ENCODE measurements around the gene AGTPBP1.

The AGTPBP1 gene

GRCh38 chr9:85536076-85536475, 205.7 kb downstream of the AGTPBP1 start:
- no peak for DNase-seq

DNA sequence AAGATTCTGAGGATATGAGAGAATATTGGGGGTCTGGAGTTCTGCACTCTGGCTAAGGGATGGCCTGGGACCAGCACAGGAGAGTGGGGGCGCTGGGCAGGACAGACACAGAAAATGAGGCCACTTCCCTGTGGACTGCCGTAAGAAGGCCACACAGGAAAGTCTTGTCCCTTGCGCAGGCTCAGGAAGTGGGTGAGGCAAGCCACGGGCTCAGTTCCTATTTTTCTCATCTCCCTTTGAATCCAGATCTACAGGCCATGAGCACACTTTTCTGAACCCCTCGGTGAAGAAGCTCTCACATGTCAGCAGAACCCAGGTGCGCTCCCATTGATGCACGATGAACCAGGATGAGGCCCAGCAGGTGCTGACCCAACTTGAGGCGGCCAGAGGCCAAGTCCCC, 207.4 kb downstream of the AGTPBP1 start:
- DNase-seq = no peak

GRCh38 chr9:85533538-85533937, 208.2 kb downstream of the AGTPBP1 start:
- no peak for DNase-seq

GRCh38 chr9:85530721-85531120, 211.0 kb downstream of the AGTPBP1 start:
- DNase-seq = no peak

DNA sequence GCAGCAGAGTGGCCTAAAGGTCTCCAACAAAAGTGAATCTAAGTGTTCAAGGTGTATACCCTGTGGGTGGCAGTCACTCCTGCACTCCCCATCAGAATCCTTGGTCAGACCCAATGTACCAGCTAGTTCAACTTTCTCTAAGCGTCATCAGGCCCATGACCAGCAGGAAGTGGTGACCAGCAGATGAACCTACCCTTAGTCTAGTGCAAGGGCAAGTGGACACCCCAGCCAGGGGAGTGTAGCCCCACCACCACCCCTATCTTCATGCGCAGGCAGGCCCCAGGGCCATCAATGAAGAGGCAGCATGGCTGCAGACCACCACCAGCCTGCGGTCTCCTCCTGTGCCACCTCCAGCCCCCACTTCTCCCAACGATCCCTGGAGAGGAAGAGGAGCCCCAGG, 213.1 kb downstream of the AGTPBP1 start:
- DNase-seq = no peak

- DNase-seq = no peak
Measured at GRCh38 chr9:85528142-85528541, 213.6 kb downstream of the AGTPBP1 start.

- no peak for DNase-seq
Measured at GRCh38 chr9:85527331-85528020, 214.3 kb downstream of the AGTPBP1 start.

- DNase-seq = no peak
Measured at GRCh38 chr9:85524531-85524930, 217.2 kb downstream of the AGTPBP1 start.

DNA sequence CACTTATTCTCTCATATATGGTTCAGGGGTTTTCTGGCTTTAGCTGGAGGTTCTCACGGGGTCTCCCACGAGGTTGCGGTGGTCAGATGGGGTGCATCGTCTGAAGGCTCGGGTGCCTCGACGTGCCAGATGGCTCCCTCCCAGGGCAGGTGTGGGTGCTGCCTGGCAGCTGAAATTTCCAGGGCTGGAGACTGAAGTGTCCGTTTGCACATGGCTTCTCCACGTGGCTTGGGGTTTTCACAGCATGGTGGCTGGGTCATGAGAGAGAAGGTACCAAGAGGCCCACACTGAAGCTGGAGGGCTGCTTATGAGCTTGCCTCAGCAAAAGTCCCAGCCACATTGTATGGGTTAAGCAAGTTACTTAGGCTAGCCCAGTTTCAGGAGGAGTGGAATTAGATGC, 218.6 kb downstream of the AGTPBP1 start:
- DNase-seq = no peak

DNA sequence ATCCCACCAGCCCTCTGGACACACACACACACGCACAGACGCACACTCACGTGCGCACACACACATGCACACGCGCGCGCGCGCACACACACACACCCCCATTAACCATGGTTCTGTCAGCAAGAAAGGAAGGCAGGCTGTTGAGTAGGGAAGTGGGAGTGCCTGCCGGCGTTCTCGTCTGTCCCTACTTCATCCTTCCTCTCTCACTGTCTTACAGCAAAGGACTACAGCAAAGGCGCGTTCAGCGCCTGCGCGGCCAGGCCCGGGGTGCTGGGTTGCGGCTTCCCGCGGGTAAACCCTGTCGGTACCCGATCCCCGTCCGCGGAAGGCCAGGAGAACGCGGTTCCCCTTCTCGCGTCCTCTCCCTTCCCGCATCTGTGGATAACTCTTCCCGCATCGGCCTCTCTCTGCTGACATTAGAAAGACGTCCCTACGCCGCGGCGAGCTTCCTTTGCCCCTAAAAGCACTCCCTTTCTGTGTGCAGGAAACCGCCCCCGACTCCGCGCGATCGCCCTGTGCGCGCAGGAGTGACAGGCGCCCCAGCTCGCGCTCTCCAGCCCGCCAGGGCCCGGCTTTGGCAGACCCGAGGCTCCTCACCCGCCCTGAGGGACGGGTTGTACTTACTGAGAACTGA, 219.2 kb downstream of the AGTPBP1 start:
- DNase-seq = no peak

DNA sequence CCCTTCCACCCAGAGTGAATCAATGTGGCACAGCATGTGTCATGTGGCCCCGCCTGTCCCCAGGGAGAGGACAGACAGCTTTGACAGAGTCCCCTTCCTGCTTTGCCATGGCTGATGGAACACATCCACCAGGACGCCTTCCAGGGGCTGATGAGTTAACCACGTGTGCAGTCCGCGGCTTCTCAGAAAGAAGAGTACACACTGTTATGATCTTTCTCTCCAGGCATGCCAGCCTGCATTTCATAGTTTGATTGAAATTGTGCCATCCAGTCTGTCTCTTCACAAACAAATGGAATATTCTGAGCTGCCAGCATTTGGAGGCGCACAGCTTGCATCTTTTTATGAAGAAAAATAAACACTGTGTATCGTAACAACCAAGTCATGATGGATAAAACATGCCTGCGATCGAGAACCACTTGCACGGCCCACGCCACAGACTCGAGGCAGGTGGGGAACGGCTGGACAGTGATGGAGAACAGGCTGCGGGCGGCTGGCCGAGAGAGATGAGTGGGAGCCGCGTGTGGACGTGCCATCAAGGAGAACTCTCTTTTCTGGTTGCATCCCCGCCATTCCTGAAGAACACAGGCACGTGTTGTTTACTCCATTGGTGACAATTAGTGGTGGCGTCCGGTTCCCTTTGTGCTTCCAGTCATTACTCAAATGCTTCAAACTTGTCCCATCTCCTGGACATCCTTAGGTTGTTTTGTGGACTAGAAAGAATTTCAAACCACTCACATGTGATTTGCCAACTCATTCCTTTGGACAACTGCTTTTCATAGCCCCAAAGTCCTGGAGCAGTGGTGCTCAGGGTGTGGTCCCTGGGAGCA, 220.2 kb downstream of the AGTPBP1 start:
- no peak for DNase-seq

- no peak for DNase-seq
Measured at GRCh38 chr9:85516976-85517637, 224.6 kb downstream of the AGTPBP1 start.

GRCh38 chr9:85516455-85516854, 225.3 kb downstream of the AGTPBP1 start:
- DNase-seq = no peak

- no peak for DNase-seq
Measured at GRCh38 chr9:85515021-85515420, 226.7 kb downstream of the AGTPBP1 start.

GRCh38 chr9:85514256-85514655, 227.5 kb downstream of the AGTPBP1 start:
- DNase-seq = no peak

- DNase-seq = no peak
Measured at GRCh38 chr9:85511746-85512145, 230.0 kb downstream of the AGTPBP1 start.

DNA sequence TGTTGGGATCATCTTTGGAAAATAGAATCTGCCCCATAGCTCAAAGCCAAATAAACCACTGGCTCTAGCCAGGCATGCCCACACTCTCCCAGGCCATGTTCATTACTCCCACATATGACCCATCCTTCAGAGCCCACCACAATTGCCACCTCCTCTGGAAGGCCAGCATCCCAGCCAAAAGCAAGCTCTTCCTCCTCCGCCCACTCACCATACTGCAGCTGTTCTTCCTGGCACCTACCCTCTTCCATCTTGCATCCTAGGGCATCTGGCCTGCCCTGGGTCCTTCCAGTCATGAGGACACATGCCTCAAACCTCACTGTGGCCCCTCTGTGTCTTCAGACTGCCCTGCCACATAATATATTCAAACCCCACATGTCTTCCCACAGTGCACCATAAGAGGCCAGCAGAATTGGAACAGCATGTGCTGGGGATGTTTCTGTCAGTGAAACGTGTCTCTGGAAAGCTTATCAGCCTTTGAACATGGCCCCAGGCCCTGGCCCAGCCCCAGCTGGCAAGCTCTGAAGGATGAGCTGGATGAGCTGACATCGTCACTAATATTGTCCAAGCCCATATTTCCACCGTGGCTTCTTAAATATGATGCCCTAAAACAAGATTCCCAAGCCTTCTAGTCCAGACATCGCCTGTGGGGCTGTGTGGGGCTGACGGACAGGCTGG, 230.8 kb downstream of the AGTPBP1 start:
- DNase-seq = no peak

DNA sequence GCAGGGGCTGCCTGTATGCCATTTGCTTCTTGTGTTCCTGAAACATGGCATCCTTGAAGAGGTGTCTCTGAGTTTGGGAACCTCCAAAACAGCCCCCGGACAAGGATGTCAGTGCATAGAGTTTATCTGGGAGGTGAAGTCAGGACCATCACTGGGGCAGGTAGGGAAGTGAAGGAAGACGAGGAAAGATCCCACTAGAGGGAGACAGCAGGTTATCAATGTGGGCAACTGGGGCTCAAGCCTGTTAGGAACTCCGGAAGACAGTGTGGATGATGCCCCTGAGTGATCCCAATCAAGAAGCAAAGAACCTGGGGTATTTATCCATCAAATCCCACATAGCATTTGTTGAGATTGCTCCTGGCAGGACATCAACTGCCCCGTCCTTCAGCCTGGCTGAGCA, 233.1 kb downstream of the AGTPBP1 start:
- no peak for DNase-seq

GRCh38 chr9:85505612-85506011, 236.1 kb downstream of the AGTPBP1 start:
- DNase-seq = no peak

DNA sequence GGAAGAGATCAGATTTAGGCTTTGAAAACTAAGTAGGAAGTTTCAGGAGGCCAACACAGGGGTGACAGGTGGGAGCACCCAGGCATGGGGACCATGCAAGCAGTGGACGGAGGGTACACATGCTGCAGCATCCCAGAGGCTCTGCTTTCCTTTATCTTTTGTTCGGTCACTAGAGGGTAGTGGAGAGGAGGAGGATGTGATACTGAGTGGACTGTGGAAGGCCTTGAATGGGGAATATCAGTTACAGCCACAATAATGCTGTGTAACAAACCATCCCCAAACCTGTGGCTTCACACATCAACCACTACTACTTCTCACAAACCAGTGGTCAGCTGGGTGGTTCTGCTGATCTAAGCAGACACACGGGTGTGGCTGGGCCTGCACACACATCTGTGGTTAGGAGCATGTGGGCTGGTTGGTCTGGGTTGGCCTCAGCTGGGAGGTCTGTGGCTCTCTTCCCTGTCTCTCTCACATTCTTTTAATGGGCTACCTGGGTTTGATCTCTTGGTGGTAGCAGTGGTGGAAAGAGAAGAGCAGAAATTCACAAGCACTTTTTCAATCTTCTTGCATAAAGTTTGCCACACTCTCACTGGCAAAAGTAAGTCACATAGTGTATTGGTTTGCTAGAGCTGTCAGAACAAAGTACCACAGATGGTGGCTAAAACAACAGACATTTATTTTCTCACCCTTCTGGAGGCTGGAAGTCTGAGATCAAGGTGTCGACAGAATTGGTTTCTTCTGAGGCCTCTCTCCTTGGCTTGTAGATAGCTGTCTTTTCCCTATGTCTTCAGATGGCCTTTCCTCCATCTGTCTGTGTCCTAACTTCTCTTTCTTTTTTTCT, 238.7 kb downstream of the AGTPBP1 start:
- no peak for DNase-seq

DNA sequence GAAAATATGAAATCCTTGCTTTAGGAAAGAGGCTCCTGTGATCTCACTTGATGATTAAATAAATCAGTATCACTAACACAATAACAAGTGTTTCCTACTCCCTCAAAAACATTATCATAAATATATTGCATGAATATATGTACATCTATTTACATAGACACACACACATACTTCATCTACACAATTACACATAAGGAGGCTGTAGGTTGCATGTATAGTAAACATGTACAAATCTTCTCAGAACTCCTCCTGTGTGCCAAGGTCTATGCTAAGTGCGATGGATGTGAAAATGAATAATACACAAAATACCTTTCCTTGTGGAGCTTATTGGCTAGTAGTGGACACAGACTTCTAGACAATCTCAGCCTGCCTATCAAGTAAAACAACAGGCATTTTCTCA, 239.9 kb downstream of the AGTPBP1 start:
- DNase-seq = no peak

DNA sequence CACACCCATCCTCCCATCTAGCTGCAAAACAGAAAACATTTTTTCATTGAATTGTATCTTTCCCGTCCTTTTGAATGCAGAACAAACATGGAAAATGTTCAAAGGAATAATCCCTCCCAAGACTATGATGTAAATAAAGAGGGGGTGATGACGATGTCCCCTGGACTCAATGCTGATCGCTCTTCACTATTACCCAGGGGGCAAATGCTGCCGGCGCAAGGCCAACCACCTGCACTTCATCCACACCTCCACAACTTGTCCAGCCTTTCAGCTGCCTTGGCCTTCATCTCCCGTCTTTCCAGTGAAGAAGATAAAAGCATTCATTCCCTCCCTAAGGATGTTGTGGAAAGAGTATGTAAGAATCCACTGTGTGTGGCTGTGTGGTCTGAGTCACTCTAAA, 240.3 kb downstream of the AGTPBP1 start:
- DNase-seq = no peak

Data from effector CD4-positive, alpha-beta T cell (primary cell).